HCEC 1CT (cell line): Measurements from ENCODE around the gene ACACA.
"Not testable (repeated sequence)": the region's sequence is repeated elsewhere in the genome, so short reads cannot be mapped to it uniquely, and the experiment has no call there.

Experiments used
- DNase-seq: peaks from one replicate; pipeline ENCODE4 v3.0.0-alpha.2; 2017

ACACA gene

GRCh38 chr17:37167756-37168155 lies 238.9 kb downstream of the ACACA start:
- no peak for DNase-seq

GRCh38 chr17:37164057-37164456 lies 242.6 kb downstream of the ACACA start:
- no peak for DNase-seq

GRCh38 chr17:37162800-37163199 lies 243.8 kb downstream of the ACACA start:
- no peak for DNase-seq

GRCh38 chr17:37160944-37161343 lies 245.7 kb downstream of the ACACA start:
- DNase-seq = peak; percentile 69

GRCh38 chr17:37158290-37158689 lies 248.3 kb downstream of the ACACA start:
- DNase-seq = no peak

- no peak for DNase-seq
These were observed 258.5 kb downstream of the ACACA start for GRCh38 chr17:37148156-37148555.

DNA sequence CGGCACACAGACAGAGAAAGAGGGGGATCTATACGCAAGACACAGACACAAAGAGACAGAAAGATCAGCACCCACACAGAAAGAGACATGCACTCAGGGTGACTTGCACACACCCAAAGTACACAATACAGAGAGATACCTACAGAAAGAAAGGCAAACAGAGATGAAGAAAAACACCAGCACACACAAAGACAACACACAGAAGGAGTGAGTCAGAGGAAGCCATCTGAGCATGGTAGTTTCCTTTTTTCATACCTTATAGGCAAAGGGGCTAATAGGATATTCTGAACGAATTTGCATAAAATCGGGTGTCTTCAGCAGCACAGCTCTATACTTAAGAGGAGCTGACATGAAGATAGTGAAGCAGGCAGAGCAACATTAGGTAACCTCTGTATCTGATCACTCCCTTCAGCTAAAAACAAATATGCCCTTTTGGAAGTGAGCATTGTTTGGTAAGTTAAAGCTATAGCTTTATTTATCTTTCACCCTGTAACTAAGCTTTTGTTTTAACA lies 259.3 kb downstream of the ACACA start:
- DNase-seq = no peak

GRCh38 chr17:37146086-37147064 lies 260.3 kb downstream of the ACACA start:
- no peak for DNase-seq

DNA sequence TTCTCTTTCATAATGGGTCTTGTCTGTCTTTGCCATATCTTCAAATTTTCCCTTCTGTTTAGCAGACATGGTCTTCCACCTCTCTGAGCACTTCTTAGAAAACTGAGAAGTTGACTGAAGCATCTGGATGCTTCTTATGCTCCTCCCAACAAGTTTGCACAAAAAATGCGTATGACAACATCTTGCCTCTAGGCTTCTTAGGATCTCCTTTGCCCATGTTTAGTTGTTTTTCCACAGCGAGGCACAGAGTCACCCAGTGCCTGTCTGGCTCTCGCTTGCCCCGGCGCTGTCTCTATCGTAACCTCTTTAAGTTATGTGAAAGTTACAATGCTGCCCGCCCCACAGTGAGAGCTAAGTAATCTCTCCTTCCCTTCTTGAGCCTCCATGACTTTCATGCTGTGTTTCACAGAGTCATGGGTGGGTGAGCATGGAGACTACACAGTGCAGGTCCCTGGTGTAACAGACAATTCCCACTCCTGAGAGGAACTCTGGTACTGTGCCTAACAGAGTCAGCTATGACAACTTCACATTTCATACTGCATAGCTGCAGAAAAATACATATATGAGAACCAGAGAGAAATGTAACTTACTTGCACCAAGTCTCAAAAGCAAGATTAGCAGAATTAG lies 262.4 kb downstream of the ACACA start:
- no peak for DNase-seq

DNA sequence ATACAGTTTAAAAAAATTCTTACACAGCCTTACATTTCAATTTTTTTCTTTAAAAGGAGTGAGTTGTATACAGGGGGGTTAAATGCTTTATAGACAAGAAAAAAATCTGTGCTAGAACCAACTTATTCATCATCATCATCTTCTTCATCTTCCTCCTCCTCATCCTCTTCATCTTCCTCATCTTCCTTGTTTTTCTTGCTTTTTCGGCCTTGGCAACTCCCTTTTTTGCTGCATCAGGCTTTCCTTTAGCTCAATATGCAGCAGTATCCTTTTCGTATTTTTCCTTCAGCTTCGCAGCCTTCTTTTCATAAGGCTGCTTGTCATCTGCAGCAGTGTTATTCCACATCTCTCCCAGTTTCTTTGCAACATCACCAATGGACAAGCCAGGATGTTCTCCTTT lies 263.1 kb downstream of the ACACA start:
- DNase-seq = not testable (repeated sequence)

GRCh38 chr17:37142294-37142896 lies 264.2 kb downstream of the ACACA start:
- no peak for DNase-seq

DNA sequence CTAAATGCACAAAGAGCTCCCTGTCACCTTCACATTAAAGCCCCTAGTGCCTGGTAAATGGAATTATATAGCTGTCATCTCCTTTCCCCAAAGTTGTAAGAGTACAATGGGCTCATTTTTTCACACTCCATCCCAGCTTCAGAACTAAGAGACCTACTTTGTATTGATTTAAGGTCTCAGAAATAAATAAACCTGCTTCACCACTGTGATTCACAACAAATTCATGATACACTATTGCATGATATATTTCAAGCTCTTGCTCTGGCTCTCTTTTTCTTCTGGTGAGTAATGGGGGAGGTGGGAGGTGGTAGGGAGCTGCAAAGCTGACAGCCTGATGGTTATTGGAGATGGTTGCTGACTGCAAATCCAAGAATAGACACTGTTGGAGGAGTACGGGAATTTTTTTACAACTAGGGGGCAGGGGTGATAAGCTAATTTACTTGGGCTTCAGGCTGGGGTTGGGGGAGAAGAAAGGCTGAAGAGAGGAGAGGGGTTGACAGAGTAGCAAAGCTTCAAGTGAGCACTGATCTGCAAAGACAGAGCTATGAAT lies 268.0 kb downstream of the ACACA start:
- no peak for DNase-seq

- no peak for DNase-seq
These were observed 268.6 kb downstream of the ACACA start for GRCh38 chr17:37137906-37138514.

DNA sequence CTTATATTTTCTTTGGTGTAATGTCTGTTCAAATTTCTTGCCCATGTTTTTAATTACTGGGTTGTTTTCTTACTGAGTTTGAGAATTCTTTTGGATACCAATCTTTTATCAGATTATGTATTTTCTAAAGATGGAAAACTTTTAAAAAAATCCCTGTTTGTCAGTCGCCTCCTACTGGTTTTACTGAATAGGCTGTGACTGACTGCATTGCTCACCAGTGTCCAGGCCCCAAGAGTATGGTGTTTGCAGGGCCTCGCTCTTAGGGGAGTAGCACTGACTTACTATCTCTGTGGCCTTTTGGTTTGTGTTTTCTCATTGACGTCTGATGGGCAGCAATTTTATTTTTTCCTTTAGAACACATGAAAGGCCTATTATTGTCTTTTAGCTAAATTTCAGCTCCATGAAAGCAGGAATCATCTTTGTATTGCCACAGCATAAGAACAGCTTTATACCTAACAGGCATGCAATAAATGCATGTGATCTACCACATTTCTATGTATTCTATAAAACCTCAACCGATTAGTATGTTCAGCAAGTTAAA lies 269.5 kb downstream of the ACACA start:
- DNase-seq = no peak

- DNase-seq = no peak
These were observed 271.1 kb downstream of the ACACA start for GRCh38 chr17:37135576-37135975.

DNA sequence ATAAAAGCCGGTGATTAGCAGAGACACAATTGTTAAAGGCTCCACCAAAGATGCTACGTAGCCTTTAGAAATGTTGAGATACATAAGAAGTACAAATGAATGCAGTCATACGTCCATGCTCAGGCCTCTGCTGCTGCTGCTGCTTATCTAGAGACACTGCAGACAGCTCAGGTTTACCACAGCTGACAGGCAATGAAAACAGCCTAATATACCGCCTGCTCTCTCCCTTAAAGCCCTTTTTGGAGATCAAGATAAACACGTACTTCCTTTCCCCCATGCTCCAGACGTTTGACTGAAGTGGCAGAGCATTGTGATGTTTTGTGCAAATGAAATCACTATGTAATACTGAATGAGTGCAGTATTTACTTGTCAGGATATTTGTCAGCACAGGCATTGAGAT lies 272.6 kb downstream of the ACACA start:
- no peak for DNase-seq

DNA sequence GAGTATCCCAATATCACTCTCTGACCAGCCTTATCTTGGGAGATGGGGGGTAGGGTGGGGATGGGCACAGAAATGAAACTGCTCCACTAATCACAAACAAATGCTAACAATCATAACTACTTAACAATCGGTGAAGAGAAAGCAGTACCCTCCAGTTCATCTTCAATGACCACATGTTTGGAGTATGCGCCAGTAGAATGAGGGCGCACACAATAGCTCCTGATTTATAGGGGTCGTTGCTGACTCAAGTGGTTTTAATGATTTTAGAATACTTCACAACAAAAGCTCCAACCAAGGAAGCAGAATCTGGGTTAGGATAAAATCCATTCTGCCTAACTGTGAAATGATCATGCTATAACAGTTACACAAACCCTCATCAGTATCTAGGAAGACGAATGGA lies 273.5 kb downstream of the ACACA start:
- no peak for DNase-seq

GRCh38 chr17:37131669-37132611 lies 274.7 kb downstream of the ACACA start:
- DNase-seq = no peak

DNA sequence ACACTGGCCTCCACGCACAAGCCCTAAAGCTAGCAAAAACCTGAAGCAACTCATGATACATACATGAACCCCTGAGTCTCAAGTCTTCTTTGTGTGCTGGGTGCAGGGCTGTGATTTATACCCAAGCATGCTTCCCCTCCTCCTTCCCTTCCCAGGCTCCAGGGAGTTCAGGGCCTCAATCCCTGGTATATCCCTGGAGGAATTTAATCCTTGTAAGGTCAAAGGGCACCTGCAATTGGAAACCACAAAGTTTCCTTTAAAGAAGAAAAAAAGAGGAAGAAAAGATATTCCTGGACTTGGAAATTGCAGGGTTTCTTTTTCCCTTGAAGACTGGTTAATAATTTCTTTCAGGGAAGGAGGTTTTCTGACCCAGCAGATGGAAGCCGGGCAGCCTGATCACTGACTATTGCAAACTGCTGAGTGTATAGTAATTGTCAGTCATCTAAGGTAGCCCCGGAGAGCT lies 275.6 kb downstream of the ACACA start:
- DNase-seq = peak; percentile 51

DNA sequence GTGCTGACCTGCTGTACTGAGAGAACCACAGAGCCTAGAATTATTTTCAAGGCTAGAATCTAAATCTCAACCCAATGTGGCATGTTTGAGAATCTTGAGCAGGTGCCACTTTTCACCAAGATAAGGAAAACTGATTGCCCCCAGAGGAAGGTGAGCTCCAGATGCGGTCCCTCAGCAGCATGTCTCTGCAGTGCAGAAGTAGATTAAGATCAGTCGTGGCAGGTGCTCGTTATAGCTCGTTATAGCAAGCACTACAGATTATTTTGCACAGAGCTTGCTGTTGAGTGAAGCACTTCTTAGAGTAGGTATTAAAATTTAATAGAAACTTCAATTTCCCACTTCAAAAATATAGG lies 281.8 kb downstream of the ACACA start:
- no peak for DNase-seq
